ENCODE results near the gene GAGE13. TPM values are rescaled to one million over a fixed set of nuclear protein-coding genes. Genes with fewer than 3 reads are reported as not detected.
"Not testable (repeated sequence)": the region's sequence is repeated elsewhere in the genome, so short reads cannot be mapped to it uniquely, and the experiment has no call there.

Gene GAGE13
- total RNA-seq, 1 donor from 2014 or later = 0.63 TPM

- not testable (repeated sequence) for DNase-seq (ENCODE audit: low spot score)
Observed at GRCh38 chrX:49330421-49330820, 961 bp upstream of the GAGE13 start.

GRCh38 chrX:49331841-49332240, 459 bp downstream of the GAGE13 start:
- not testable (repeated sequence) for DNase-seq (ENCODE audit: low spot score)

- not testable (repeated sequence) for DNase-seq (ENCODE audit: low spot score)
Observed at GRCh38 chrX:49341449-49341848, 10.1 kb downstream of the GAGE13 start.

GRCh38 chrX:49344496-49345175, 13.3 kb downstream of the GAGE13 start:
- DNase-seq (ENCODE audit: low spot score) = not testable (repeated sequence)

- DNase-seq (ENCODE audit: low spot score) = not testable (repeated sequence)
Observed at GRCh38 chrX:49345402-49345801, 14.0 kb downstream of the GAGE13 start.

- DNase-seq (ENCODE audit: low spot score) = not testable (repeated sequence)
Observed at GRCh38 chrX:49346150-49346549, 14.8 kb downstream of the GAGE13 start.

Other genes starting within 250 kb of the GAGE13 start
- gene GPKOW, start 207.8 kb upstream of the GAGE13 start, total RNA-seq = 22.7 TPM
- gene MAGIX, start 168.8 kb upstream of the GAGE13 start, total RNA-seq = 18.3 TPM
- 44.0 TPM for gene PLP2, start 159.7 kb upstream of the GAGE13 start, total RNA-seq
- gene PRICKLE3, start 145.2 kb upstream of the GAGE13 start, total RNA-seq = 16.3 TPM
- 1.9 TPM for gene SYP, start 131.4 kb upstream of the GAGE13 start, total RNA-seq
- gene CACNA1F, start 98.2 kb upstream of the GAGE13 start, total RNA-seq = 0.20 TPM
- 20.0 TPM for gene CCDC22, start 96.1 kb upstream of the GAGE13 start, total RNA-seq
- 0.09 TPM for gene FOXP3, start 66.9 kb upstream of the GAGE13 start, total RNA-seq
- 11.5 TPM for gene PPP1R3F, start 61.8 kb upstream of the GAGE13 start, total RNA-seq
- gene GAGE10, start 27.9 kb upstream of the GAGE13 start, total RNA-seq = not detected
- gene GAGE12J, start 9.5 kb upstream of the GAGE13 start, total RNA-seq = not detected
- not detected for gene GAGE12C, start 200.6 kb downstream of the GAGE13 start, total RNA-seq
- gene GAGE12D, start 210.2 kb downstream of the GAGE13 start, total RNA-seq = not detected
- not detected for gene GAGE12E, start 219.7 kb downstream of the GAGE13 start, total RNA-seq
- 0.86 TPM for gene GAGE12F, start 229.3 kb downstream of the GAGE13 start, total RNA-seq
- not detected for gene GAGE12G, start 238.8 kb downstream of the GAGE13 start, total RNA-seq
- gene GAGE12H, start 248.4 kb downstream of the GAGE13 start, total RNA-seq = not detected

All from mucosa of gallbladder (tissue), 1 donor.